Measurements from ENCODE around the gene PI4KA. TPM values are rescaled to one million over a fixed set of nuclear protein-coding genes. Genes with fewer than 3 reads are reported as not detected.
"Not testable (repeated sequence)": the region's sequence is repeated elsewhere in the genome, so short reads cannot be mapped to it uniquely, and the experiment has no call there.

PI4KA gene
- total RNA-seq, 1 donor from 2014 or later: 79.1 TPM

DNA sequence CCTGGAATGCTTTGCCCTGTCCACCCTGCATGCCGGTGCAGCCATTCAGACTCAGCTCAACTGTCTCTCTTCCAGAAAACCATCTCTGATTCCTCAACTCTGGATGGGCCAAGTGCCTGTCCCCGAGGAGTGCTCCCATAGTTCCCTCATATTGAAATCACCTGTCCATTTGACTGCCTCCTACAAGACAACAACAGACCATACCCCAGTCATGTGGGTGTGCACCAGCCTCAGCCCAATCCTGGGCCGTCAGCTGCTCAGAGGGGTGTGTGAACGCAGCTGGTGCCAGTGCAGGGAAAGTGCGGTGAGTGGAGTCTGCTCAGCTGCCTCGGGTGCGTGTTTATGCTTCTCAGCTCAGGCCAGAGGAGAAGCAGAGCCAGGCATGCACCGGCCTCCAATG, 126.2 kb downstream of the PI4KA start:
- DNase-seq (ENCODE audit: low spot score): not testable (repeated sequence)

DNA sequence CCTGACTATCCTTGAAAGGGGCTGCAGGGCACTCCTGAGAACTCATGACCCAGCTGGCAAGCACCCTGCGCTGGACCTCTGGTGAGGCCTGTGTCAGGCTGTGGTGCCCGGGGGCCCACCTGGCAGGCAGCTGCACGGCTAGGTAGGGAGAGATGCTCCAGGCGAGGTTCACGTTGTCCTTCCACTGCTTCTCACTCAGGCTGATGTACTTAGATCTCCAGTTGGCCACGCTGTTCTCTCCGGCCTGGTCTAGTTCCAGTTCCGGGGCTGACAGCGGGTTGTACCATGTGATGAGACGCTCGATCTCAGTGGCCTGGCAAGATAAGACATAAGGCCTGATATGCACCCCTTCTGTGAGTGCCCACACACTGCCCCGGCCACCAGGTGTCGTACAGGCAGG, 129.4 kb downstream of the PI4KA start:
- DNase-seq (ENCODE audit: low spot score): no peak

DNA sequence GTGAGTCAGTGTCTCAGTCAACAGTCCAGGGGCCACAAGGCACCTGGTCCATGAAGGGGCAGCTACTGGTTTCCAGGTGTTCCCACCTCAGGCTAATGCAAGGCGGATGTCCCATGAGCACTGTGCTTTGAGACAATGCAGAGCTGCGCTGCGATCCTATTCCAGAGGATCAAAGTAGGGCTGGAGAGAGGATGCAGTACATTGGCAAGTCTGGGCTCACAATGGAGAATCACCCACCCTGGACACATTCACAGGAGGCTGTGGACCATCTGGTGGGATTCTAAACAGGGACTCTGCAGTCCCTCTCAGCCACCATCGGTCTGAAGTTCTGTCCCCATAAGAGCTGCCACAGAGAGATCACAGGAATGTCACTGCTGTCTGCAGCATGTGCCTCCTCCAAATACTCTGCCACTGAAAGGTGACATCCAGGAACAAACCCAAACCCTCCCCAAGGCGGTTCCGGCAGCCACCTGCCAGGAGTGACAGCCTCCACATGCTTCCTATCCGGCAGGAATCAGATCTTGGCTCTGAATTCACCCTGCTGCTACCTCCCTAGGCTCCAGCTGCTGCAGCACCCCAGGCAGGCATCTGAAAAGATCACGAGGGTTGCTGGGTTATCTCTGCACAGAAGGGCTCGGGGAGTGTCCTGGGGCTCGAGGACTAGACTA, 130.0 kb downstream of the PI4KA start:
- no peak for DNase-seq (ENCODE audit: low spot score)

GRCh38 chr22:20727118-20728015, 131.2 kb downstream of the PI4KA start:
- DNase-seq (ENCODE audit: low spot score): no peak

DNA sequence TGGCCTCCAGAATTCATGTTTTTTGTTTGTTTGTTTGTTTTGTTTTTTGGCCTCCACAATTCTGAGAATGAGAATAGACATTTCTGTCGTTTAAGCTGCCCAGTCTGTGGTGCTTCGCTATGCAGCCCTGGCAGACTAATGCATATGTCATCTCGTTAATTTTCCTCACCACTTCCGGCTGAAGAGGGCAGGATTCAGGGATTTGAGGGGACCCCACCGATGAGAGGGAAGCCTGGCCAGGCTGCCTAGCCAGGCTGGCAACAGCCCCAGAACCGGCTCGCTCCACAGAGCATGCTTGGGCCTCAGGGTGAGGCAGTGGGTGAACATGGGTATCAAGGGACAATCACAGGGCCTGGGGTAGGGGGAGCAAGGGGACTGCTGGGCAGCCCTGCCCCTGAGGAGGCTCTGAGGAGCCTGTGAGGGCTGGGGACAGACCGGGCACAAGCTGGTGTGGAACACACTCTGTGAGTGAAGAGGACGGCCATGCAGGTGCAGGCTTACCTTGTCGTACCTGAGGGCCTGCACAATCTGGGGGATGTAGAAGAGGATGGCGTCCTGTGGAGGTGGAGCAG, 132.5 kb downstream of the PI4KA start:
- DNase-seq (ENCODE audit: low spot score): no peak

GRCh38 chr22:20724676-20725454, 133.7 kb downstream of the PI4KA start:
- no peak for DNase-seq (ENCODE audit: low spot score)

- DNase-seq (ENCODE audit: low spot score): no peak
Measured at GRCh38 chr22:20721409-20722218, 137.0 kb downstream of the PI4KA start.

- DNase-seq (ENCODE audit: low spot score): no peak
Measured at GRCh38 chr22:20720692-20721408, 137.8 kb downstream of the PI4KA start.

GRCh38 chr22:20718727-20719126, 139.9 kb downstream of the PI4KA start:
- not testable (repeated sequence) for DNase-seq (ENCODE audit: low spot score)

- not testable (repeated sequence) for DNase-seq (ENCODE audit: low spot score)
Measured at GRCh38 chr22:20717981-20718380, 140.6 kb downstream of the PI4KA start.

- DNase-seq (ENCODE audit: low spot score): not testable (repeated sequence)
Measured at GRCh38 chr22:20717213-20717866, 141.3 kb downstream of the PI4KA start.

GRCh38 chr22:20713116-20713515, 145.5 kb downstream of the PI4KA start:
- not testable (repeated sequence) for DNase-seq (ENCODE audit: low spot score)

- not testable (repeated sequence) for DNase-seq (ENCODE audit: low spot score)
Measured at GRCh38 chr22:20709966-20710365, 148.6 kb downstream of the PI4KA start.

GRCh38 chr22:20707549-20708118, 151.0 kb downstream of the PI4KA start:
- DNase-seq (ENCODE audit: low spot score): not testable (repeated sequence)

DNA sequence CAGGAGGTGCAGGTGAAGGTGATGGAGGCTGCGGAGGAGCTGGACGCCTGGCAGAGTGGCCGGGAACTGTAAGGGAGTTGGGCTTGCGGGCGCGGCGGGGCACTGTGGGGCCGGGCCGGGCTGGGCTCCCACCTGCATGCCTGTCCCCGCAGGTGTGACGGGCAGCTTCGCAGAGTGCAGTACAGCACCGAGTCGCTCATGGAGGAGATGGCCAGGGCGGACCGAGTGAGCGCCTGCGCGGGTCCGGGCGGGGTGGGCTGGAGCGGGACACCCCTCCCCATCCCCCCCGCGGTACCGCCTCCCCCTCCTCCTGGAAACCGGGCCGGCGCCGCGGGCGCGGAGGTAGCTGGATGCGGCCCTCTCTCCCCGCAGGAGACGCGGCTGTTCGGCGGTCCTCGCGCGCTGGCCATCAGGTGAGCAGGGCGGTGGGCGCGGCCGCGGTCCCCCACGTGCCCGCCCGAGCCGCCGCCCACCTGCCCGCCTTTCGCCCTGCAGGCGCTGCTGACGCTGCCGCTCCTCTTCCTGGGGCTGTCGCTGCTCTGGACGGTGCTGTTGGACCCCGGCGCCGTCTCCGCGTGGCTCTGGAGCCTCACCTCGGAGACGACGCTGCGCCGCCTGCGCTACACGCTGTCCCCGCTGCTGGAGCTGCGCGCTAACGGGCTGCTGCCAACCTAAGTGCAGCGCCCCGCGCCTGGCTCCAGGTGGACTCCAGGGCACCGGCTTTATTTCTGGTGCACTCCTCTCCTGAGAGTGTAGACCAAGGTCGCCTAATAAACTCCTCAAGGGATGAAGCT, 154.6 kb downstream of the PI4KA start:
- not testable (repeated sequence) for DNase-seq (ENCODE audit: low spot score)

DNA sequence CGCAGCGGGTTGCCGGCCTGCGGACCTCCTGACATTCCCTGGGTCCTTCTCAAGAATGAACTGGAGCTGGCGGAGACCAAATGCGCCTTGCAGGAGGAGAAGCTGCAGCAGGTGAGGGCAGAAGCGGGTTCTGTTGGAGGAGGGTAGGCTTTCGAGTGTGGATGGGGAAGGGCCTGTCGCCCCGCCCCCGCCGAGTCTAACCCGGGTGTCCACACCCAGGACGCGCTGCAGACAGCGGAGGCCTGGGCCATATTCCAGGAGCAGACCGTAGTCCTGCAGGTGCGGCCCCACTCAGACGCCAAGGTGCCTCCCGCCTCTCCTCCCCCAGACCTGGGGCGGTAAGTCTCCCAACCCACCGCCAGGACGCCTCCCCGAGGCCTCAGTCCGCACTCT, 155.2 kb downstream of the PI4KA start:
- not testable (repeated sequence) for DNase-seq (ENCODE audit: low spot score)

DNA sequence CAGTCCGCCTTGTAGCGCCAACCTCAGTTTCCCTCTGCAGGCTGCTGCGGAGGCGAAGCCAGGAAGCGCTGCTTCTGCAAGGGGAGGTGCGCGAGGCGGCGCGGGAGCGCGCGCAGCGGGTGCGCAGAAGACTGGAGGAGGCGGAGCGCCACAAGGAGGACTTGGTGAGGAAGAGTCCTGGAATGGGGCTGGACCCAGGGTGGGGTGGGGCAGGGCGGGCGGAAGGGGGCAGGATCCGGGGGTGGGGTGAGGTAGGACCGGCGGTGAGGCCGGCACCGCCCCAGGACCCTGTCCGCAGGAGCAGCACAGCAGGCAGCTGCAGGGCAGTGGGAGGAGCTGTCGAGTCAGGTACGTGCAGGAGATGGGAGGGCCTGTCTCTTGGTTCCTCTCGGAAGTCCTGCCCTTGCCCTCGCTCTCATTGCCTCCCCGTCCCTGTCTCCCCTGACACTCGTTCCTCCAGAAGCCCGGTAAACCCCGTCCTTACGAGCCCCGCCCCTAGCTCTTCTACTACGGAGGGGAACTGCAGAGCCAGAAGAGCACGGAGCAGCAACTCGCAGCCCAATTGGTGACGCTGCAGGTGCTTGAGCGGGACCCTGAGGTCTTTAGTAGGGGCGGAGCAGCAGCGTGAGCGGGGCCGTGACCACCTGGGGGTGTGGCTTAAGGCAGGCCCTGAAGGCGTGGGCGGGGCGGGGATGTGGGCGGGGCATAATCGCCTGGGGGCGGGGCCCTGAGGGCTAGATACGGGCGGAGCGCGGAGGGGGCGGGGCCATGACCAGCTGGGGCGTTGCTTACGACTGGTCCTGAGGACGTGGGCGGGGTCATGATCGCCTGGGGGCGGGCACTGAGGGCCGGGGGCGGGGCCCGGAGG, 155.8 kb downstream of the PI4KA start:
- DNase-seq (ENCODE audit: low spot score): peak; percentile 99
